ENCODE results near the gene CCDC188.

DNA sequence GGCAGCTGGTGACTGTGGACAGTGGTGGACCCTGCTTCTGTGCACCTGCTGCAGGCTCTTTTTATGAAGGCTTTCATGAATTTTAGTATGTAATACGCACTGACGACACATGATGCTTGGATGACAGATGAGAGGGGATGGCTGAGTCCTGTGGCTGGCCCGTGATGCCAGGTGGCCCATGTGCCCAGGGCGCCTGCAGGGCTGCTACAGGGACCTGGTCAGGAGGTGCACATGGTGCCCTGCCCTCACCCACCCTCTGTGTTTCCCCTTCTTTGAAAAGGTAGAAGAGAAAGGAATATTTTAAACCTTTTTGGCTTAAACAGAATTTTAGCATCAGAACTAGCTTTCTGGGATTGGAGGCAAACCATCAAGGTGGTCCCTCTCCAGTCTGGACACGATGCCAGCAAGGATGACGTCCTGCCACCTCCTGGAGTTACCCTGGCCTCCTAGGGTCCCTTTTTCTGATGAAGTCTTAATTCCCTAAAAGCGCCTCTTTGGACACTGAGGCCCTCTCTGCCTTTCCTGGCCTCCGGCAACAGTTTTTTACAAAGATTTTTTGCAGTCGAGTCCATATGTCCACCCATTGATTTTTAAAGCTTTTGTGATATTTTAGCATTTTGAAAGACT, 40.4 kb downstream of the CCDC188 start:
- TF ChIP-seq, protein P1, sequence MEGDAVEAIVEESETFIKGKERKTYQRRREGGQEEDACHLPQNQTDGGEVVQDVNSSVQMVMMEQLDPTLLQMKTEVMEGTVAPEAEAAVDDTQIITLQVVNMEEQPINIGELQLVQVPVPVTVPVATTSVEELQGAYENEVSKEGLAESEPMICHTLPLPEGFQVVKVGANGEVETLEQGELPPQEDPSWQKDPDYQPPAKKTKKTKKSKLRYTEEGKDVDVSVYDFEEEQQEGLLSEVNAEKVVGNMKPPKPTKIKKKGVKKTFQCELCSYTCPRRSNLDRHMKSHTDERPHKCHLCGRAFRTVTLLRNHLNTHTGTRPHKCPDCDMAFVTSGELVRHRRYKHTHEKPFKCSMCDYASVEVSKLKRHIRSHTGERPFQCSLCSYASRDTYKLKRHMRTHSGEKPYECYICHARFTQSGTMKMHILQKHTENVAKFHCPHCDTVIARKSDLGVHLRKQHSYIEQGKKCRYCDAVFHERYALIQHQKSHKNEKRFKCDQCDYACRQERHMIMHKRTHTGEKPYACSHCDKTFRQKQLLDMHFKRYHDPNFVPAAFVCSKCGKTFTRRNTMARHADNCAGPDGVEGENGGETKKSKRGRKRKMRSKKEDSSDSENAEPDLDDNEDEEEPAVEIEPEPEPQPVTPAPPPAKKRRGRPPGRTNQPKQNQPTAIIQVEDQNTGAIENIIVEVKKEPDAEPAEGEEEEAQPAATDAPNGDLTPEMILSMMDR (IDR thresholded peaks at IDR 0.05; ENCODE audit: insufficient read depth, low read length), result no peak
- TF ChIP-seq, protein P2, sequence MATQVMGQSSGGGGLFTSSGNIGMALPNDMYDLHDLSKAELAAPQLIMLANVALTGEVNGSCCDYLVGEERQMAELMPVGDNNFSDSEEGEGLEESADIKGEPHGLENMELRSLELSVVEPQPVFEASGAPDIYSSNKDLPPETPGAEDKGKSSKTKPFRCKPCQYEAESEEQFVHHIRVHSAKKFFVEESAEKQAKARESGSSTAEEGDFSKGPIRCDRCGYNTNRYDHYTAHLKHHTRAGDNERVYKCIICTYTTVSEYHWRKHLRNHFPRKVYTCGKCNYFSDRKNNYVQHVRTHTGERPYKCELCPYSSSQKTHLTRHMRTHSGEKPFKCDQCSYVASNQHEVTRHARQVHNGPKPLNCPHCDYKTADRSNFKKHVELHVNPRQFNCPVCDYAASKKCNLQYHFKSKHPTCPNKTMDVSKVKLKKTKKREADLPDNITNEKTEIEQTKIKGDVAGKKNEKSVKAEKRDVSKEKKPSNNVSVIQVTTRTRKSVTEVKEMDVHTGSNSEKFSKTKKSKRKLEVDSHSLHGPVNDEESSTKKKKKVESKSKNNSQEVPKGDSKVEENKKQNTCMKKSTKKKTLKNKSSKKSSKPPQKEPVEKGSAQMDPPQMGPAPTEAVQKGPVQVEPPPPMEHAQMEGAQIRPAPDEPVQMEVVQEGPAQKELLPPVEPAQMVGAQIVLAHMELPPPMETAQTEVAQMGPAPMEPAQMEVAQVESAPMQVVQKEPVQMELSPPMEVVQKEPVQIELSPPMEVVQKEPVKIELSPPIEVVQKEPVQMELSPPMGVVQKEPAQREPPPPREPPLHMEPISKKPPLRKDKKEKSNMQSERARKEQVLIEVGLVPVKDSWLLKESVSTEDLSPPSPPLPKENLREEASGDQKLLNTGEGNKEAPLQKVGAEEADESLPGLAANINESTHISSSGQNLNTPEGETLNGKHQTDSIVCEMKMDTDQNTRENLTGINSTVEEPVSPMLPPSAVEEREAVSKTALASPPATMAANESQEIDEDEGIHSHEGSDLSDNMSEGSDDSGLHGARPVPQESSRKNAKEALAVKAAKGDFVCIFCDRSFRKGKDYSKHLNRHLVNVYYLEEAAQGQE (IDR thresholded peaks at IDR 0.05; ENCODE audit: insufficient replicate concordance, low read depth), result no peak
- peak; percentile 5; the same call in 1 of the 2 replicates for TF ChIP-seq POLR2AphosphoS5 (IDR thresholded peaks at IDR 0.05; ENCODE audit: low read depth)
